ENCODE data around the gene RGS13.

The RGS13 gene

GRCh38 chr1:192626366-192627179, 9.4 kb upstream of the RGS13 start:
- peak; percentile 65 for DNase-seq (ENCODE audit: low spot score)

DNA sequence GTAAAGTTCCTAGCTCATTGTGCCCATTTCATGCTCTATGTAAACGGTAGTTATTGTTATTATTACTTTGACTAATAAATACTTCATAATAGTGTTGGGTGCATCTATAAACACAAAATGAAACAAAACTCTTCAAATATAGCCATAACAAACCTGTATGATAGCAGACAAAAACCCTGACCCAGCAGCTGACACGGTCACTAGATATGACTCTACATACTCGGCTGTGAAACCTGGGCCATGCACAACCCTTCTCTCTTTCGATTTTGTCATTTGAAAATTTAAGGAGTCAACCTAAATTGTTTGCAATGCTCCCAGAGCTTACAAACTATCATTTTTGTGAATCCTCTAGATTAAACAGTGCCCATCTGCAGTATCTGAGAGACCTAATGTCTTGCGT, 8.0 kb upstream of the RGS13 start:
- no peak for DNase-seq (ENCODE audit: low spot score)

GRCh38 chr1:192628396-192629057, 7.4 kb upstream of the RGS13 start:
- no peak for DNase-seq (ENCODE audit: low spot score)

GRCh38 chr1:192629612-192630011, 6.3 kb upstream of the RGS13 start:
- DNase-seq (ENCODE audit: low spot score), result no peak

DNA sequence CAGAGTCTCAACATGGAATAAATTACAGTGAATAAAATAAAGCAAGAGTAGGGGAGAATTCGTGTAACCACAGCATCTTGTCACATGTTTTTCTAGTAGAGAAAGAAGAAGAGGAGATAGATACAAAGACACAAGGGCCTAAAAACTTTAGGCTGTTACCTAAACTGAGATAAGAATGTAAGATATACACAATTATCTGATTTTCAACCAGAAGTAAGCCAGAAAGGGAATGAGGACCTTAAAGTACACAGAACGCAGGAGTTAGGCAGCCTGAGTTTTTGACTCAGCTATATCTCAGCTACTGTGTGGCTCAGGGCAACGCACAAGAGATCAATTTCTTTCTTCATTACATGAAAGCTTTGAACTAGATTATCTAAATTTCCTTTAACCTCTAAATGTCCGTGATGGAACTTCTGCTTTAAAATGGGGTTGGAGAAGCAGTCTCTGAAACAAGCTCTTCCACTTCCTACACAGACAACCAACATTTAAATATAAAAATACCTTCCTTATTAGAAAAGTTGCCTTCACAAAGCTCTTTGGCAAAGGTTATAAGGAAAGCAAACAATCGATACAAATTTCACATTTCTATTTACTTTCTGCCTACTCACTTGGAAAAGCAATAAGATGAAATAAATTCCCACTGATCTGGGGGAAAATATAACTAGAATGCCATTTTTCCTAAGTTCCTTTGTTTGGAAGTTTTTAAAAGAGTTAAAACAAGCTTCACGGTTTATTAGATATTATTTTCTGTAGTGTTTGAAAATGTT, 5.2 kb upstream of the RGS13 start:
- no peak for DNase-seq (ENCODE audit: low spot score)

DNA sequence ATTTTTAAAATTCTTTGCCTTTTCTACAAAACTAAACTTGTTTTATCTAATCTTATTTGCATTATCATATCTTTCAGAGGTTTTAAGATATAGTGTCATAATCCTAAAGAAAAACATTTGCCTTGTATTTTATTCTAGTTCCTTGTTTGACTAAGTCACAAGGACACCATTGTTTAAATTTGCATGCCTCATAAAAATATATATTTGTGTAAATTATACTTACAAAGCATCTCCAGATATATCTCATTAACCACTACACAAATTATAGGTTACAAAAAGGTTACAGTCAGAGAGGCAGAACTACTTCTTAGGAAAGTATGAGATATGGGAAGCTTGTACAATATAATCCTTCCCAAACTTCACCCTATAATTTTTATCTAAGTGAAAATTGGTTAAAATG, 4.2 kb upstream of the RGS13 start:
- no peak for DNase-seq (ENCODE audit: low spot score)

DNA sequence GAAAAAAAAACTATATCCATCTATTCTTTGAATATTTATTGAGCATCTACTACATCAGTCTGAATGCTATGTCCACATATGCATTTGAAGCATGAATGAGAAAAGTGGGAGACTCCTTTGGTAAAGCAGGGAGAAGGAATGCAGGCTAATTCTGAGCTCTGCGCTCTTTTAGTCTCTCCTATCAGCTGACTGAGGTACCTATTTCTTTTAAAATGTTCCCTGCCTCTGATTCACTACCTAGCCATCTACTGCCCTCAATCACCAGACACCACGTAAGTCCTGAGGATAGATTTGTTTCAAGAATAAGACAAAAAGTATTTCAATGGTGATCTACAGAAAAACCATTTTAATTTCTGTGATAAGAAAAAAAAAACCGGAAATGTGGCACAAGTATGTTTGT, 3.8 kb upstream of the RGS13 start:
- DNase-seq (ENCODE audit: low spot score), result no peak

DNA sequence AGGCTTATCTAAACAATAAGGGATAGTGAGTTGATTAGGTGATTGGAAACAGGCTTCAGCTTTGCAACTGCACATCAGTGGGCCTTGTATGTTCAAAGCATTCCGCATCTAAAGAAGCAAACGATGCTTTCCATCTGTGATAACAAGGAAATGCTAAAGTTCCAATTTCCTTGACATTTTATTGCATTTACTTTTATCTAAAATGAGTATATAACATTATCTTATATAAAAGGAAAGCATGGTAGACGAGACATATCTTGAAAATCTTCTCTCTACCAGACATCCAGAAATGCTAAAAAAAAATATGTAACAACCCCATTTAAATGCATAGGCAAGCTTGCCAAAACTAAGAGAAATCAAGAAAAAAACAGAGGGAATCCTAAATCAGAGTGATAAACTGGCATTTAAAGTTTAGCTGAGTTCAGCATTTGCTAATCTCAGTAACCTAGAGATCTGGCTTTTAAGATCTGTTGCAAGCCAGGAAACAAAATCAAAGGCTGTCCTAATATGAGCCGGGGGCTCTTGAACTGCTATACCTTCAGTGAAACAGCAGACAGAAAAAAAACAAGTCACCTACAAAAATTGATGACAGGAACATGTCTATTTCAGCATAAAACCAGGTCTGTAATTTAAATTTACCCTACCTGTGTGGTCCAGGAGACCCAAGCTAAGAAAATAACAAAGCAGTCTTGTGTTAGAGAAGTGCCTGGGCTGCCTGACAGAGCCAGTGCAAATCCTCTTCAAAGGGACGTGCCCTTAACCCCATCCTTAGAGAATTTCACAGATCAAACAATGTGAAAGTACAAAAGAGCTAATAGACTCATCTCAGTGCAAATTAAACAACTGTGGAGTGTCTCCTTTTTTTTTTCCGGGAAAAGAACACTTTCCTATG, 3.1 kb upstream of the RGS13 start:
- DNase-seq (ENCODE audit: low spot score), result no peak

DNA sequence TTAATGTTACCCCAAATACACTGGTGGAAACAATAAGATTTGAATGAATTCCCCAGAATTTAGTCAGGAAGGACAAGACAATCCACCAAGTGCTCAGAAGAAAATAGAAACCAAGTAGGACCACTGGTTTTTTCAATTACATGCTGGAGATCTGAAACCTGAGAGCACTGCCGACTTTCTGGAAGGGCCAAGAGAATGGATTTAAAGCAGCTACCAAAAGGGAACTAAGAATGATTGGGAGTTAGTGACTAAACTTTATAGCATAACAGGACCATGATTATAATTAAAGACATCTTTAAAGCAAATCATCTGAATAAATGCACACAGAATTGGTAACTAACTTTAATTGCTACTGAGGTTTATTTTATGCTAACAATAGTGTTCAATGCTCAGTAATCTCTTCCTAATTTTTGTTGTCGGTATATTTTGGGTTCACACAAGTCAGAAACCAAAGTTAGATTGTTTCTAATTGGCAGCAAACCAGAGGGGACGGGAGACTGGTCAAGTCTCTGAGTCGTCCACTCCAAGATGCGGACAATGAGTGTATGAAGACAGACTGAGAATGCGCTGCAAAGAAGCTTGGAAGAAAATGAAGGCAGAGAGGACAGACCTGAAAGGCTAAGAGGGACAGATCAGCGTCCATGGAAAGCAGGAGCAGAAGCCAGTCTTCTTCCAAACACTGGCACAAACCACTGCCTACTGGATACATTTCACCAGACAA, 2.3 kb upstream of the RGS13 start:
- DNase-seq (ENCODE audit: low spot score), result no peak

GRCh38 chr1:192635041-192635440, 906 bp upstream of the RGS13 start:
- DNase-seq (ENCODE audit: low spot score), result no peak

DNA sequence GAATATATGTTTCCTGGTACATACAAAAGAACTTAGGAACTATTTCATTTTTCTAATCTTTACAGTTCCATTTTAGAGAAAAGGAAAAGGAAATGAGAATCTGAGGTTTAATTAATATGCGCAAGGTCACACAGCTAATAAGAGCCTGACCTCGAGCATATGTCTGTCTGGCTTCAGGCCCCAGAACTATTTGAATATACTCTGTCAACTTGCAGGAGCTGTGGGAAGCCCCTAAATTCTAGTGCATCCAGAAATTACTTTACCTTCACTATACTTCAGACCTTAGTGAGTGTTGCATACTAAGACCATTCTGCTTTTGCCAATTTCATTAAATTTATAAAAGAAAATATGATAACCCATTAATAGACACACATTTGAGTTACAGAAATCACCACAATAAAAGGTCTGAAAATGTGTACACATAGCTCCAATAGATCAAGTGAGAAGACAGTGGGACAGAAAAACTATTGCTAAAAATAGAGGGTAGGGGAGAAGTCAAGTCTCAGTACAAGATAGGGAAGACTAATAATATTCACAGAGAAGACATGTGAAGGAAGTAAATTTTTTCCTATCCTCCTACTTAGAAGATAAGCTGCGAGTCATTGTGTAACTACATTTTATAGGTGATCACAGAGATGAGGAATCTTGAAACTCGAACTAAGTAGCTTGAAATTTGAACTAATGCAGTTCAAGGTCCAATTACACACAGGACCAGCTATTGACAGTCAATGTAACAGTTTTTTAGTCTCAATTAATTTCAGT, 3.8 kb downstream of the RGS13 start:
- peak; percentile 15 for DNase-seq (ENCODE audit: low spot score)

GRCh38 chr1:192652159-192652558, 16.2 kb downstream of the RGS13 start:
- DNase-seq (ENCODE audit: low spot score), result no peak

DNA sequence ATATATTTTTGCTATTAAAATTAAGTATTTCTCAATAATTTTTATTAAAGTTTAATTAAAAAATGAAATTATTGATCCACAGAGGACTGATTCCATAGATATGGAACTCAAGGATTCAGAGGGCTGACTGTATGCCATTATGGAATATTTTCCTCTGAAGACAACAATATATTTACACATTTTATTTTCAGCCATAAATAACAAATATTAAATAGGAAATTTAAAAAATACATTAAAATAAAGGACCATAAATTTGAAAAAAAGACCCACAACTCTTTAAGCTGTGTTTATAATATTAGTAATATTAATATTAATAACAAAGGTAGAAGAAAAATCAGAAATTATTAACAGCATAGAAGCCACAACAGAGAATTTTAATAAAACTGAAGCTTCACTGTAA, 18.2 kb downstream of the RGS13 start:
- no peak for DNase-seq (ENCODE audit: low spot score)

- no peak for DNase-seq (ENCODE audit: low spot score)
These were observed 18.8 kb downstream of the RGS13 start for GRCh38 chr1:192654591-192655251.

GRCh38 chr1:192657760-192658159, 21.8 kb downstream of the RGS13 start:
- DNase-seq (ENCODE audit: low spot score), result no peak

GRCh38 chr1:192658255-192658654, 22.3 kb downstream of the RGS13 start:
- DNase-seq (ENCODE audit: low spot score), result no peak

- DNase-seq (ENCODE audit: low spot score), result no peak
These were observed 24.7 kb downstream of the RGS13 start for GRCh38 chr1:192660613-192661012.

GRCh38 chr1:192668409-192668983, 32.5 kb downstream of the RGS13 start:
- no peak for DNase-seq (ENCODE audit: low spot score)

GRCh38 chr1:192669174-192669573, 33.2 kb downstream of the RGS13 start:
- DNase-seq (ENCODE audit: low spot score), result no peak

- DNase-seq (ENCODE audit: low spot score), result no peak
These were observed 39.8 kb downstream of the RGS13 start for GRCh38 chr1:192675716-192676115.
